Measurements from ENCODE around the gene TMEM203.
"Not testable (repeated sequence)": the region's sequence is repeated elsewhere in the genome, so short reads cannot be mapped to it uniquely, and the experiment has no call there.

TMEM203 gene

GRCh38 chr9:137205126-137206069 is at the start of gene TMEM203, which contains the start of gene NDOR1:
TMEM203 (minus strand) TSS chr9:137205648; CDS start chr9:137205414, 234 bp downstream.
NDOR1 (plus strand) TSS chr9:137205700; CDS start chr9:137205778, 78 bp downstream.
- DNase-seq, result peak; percentile 33 to 73

DNA sequence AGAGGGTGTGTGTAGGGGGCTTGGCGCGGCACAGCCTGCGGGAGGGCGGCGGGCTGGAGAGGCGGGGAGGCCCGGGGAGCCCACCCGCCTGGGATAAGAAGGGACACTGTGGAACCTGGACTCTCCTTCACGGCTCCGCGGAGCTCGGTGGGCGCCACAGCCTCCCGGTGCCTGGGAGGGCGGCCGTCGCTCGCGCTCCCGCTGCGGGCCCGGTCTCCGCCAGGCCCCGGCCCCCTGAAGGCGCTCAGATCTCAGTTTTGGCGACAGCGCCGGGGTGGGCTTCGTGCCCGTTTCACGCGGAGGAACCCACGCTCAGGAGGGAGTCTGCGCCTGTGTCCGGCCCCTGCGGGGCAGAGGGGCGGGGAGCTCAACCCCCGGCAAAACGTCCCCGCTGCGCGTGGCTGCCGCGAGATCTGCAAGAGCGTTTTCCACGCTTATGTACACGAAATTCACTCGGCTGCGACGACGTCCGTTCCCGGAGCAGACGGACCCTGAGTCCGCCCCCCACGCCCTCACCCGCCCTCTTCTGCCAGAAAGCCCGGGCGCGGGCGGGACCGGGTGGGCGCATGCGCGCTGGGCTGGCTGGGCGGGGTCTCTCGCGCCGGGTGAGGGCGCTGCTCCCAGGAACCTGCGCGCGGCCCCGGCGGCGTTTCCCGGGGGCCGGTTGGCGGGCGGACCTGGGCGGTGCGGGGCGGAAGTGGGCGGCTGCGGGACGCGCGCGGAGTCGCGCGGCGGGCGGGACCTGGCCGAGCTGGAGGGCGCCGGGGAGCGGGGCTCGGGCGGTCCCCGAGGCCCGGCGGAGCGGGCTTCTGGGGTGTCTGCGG is 49.4 kb upstream of the TMEM203 start, which contains the start of gene NELFB:
Gene NELFB, plus strand, starts transcription at position 704 of the 824 bp plus-strand sequence.
- DNase-seq, result peak; percentile 29 to 80

GRCh38 chr9:137253717-137254623 is 48.5 kb upstream of the TMEM203 start:
- DNase-seq, result no peak

DNA sequence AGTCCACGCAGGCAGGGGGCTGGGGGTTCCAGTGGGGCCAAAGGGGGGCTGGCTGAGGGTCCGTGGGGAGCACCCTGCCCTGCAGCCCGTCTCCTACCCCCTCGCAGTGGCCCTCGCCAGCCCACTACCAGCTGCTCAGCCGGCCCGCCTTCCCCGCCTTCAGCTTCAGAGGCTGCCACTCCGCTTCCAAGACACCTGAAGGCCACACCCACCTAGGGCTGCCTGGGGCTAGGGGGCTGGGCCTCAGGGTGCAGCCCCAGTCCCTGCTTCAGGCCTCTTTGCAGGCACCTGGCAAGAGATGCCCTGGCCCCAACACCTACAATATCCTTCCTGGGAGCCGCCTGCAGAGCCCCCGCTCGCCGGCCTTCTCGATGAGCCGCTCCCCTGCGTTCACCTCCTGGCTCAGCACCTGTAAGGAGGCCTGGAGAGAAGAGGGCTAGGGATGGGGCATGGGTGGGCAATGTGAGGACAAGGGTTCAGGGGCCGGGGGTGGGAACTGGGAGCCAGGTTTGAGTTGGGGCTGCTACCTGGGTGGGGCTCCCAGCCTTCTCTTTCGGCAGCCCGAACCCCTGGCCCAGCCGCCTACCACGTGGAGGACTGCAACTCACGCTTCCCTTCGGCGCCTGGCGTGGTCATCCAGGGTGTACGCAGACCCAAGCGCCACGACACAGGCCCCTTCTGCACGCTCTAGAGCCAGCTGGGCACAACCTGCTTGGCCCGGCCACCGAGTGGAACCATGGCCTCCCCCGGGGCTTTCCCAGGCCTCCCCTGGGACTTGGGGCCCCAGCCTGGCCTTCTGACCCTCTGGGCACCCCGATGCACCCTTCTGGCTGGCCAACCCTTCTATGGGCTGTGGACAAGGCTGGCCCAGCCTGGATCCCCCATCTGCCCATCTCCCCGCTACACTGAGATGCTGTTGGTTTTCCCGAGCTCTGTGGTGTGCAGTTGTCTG is 47.4 kb upstream of the TMEM203 start:
- DNase-seq, result no peak

GRCh38 chr9:137251490-137252268 is 46.2 kb upstream of the TMEM203 start:
- DNase-seq, result no peak

- DNase-seq, result no peak
These were observed 45.7 kb upstream of the TMEM203 start, which contains the start of gene STPG3 for GRCh38 chr9:137251194-137251461. STPG3 (plus strand) TSS chr9:137251286; CDS start chr9:137251287, 1 bp downstream.

GRCh38 chr9:137250329-137251193 is 45.1 kb upstream of the TMEM203 start:
- no peak for DNase-seq

GRCh38 chr9:137247916-137248175 is 42.4 kb upstream of the TMEM203 start:
- no peak for DNase-seq

- DNase-seq, result no peak
These were observed 41.9 kb upstream of the TMEM203 start for GRCh38 chr9:137247135-137247915.

DNA sequence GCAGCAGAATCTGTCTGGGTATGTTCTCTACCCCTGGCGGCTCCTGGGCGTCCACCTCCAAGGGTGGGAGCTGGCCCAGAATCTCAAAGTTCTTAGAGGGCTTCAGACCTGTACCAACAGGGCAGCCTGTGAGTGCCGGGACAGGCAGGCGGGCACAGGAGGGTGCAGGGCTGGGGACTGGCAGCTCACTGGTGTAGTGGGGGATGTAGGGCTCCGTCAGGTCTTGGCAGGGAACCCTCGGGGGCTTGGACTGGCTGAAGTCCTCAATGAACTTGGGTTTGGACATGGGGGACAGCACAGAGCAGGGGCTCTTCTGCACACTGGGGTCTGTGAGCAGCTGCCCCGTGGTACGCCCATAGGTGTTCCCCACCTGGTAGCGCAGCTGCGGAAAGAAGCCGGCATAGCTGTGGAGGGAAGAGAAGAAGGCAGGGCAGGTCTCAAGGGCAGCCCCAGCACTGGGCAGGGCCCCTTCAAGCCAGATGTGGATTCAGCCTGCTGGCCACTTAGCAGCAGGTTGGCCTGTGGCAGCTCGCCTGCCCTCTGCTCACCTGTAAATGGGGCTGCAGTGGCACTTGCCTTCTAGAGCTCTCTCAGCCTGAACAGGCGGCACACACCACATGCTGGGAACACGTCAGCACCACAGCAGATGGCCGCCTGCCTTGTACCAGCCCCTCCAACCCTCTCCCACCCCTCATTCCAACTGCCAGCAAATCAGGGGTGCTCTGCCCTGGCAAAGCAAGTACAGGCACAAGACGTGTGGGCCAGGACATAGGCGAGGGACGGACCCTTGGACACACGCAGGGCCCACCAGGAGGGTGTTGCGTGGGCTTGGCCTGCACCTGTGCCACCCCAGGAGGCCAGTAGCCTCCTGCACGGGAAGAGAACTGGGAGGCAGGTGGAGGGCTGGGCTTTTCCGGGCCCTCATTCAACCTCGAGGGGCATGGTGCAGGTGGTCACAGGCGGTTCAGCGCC is 40.3 kb upstream of the TMEM203 start:
- no peak for DNase-seq

GRCh38 chr9:137244486-137245449 is 39.3 kb upstream of the TMEM203 start:
- DNase-seq, result no peak

DNA sequence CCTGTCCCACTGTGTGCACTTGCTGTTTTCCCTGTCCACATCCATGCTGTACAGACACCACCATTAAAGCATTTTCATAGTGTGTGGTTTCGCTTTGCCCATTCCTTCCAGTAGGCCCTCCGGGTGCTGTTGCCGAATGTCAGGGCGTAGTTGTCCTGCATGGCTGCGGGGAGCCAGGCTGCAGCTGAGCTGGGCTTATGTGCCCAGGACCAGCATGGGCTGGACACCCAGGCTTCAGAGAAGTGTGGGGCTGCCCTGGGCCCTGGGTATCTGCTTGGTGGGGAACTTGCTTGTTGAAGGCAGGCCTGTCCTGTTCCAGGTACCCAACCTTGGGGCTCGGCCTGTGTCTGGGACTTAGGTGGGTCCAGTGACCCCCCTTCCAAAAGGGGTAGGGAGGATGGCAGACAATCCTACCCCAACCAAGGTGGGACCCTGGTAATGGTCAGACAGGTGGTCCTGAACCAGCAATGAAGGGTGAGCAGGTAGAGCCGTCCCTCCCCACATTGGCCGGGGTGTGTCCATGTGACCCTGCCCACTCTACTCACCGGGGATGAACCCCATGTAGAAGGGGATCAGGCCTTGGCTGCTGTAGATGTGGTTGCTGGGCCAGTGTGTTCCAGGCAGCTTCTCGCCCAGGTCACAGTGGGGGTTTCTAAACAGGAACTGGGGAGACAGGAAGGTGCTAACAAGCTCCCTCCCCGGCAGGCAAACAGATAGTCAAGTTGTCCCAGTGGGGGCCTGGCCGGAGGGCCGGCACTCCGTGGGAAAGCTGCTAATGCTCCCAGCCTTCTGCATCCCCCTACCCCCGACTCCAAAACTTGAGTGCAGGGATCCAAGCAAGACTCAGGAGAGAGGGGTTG is 38.4 kb upstream of the TMEM203 start:
- DNase-seq, result no peak

- not testable (repeated sequence) for DNase-seq
These were observed 37.8 kb upstream of the TMEM203 start for GRCh38 chr9:137243266-137243625.

DNA sequence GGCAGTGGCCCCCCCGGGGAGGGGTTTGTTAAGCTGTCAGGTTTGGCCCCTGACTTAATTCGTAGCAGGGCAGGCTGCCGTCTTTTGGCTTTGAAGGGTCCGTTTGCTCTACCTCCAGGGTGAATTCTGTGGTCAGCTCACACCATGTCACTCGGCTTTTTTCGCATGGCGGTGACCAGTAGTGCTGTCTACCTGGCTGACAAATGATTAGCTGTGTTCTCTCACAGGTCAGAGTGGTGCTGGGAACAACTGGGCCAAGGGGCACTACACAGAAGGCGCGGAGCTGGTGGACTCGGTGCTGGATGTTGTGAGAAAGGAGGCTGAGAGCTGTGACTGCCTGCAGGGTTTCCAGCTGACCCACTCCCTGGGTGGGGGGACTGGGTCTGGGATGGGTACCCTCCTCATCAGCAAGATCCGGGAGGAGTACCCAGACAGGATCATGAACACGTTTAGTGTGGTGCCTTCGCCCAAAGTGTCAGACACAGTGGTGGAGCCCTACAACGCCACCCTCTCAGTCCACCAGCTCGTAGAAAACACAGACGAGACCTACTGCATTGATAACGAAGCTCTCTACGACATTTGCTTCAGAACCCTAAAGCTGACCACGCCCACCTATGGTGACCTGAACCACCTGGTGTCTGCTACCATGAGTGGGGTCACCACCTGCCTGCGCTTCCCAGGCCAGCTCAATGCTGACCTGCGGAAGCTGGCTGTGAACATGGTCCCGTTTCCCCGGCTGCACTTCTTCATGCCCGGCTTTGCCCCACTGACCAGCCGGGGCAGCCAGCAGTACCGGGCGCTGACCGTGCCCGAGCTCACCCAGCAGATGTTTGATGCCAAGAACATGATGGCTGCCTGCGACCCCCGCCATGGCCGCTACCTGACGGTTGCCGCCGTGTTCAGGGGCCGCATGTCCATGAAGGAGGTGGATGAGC is 37.1 kb upstream of the TMEM203 start:
- DNase-seq, result no peak

Data from NCI-H446 (cell line).